Endothelial cell of umbilical vein (primary cell): ENCODE data around the gene DDR1. TPM values are rescaled to one million over a fixed set of nuclear protein-coding genes. Genes with fewer than 3 reads are reported as not detected.

Experiments used
- BruUV-seq: library from RNA; stranded (reverse); fragments of 400-500 nt; replicated peaks from 2 replicates; lab custom pipeline; 2021; lab: Mats Ljungman, UMichigan
- CTCF ChIA-PET: fragments of 300-600, 350-600 bp; sonication (Branson Sonifier 250); formaldehyde crosslinking; loops from one replicate; lab custom pipeline; 2021; ENCODE audit warnings: antibody characterized with exemption, inconsistent platforms; lab: Charles Lee
- POLR2A ChIA-PET: fragments of 300-600, 350-600 bp; sonication (Branson Sonifier 250); formaldehyde crosslinking; loops from one replicate; lab custom pipeline; 2021; ENCODE audit warnings: antibody characterized with exemption, inconsistent platforms; lab: Charles Lee
- DNase-seq: peaks from one replicate; pipeline ENCODE4 v3.0.0-alpha.2; 2011; ENCODE audit warnings: low read depth, low spot score
- FAIRE-seq: peaks from 2 replicates; lab custom pipeline; 2011; peaks lifted over from hg19 to GRCh38; lab: Jason Lieb, UNC
- H2AFZ ChIP-seq: 2 replicates; pipeline ENCODE4 v1.6.0; 2012; ENCODE audit warnings: low read depth, low read length, control low read depth, inconsistent platforms
- H3K27ac ChIP-seq: 2 replicates; pipeline ENCODE4 v1.5.1; 2011; ENCODE audit warnings: low read depth, mild to moderate bottlenecking, control low read depth, low read length, moderate library complexity; ENCODE audit not compliant: insufficient read depth
- H3K27me3 ChIP-seq, 2 experiments: 2 replicates each; pipeline versions ENCODE4 v1.6.0 to v1.6.1; 2011; ENCODE audit warnings: low read length in 2 of 2, mixed read lengths in 1 of 2; ENCODE audit not compliant: control insufficient read depth in 2 of 2, insufficient read depth in 2 of 2
- H3K36me3 ChIP-seq, 2 experiments: 2 replicates in 1 of 2; 3 replicates in 1 of 2; pipeline ENCODE4 v1.5.1; 2011; ENCODE audit warnings: low read length in 2 of 2, mild to moderate bottlenecking in 1 of 2, moderate library complexity in 1 of 2; ENCODE audit not compliant: control insufficient read depth in 2 of 2, insufficient read depth in 2 of 2; ENCODE audit errors: extremely low read depth in 1 of 2
- H3K4me1 ChIP-seq: 3 replicates; pipeline ENCODE4 v1.5.1; 2011; ENCODE audit warnings: mild to moderate bottlenecking, low read length; ENCODE audit not compliant: control insufficient read depth, insufficient read depth; ENCODE audit errors: extremely low read depth
- H3K4me2 ChIP-seq: 2 replicates; pipeline ENCODE4 v1.6.1; 2011; ENCODE audit warnings: low read length, control low read depth, mixed read lengths; ENCODE audit not compliant: insufficient read depth
- H3K4me3 ChIP-seq, 3 experiments: fragments of 200-600 bp in 1 of 3; sonication (generic), shearing (Covaris generic) in 1 of 3; replicated peaks in 1 of 3; 2 replicates each; pipeline ENCODE4 v1.5.1; 2011 to 2016; ENCODE audit warnings: control low read depth in 3 of 3, low read length in 3 of 3, mild to moderate bottlenecking in 2 of 3, inconsistent platforms in 1 of 3, low read depth in 1 of 3, moderate library complexity in 1 of 3; ENCODE audit not compliant: insufficient read depth in 1 of 3
- H3K79me2 ChIP-seq: 2 replicates; pipeline ENCODE4 v1.6.0; 2012; ENCODE audit warnings: low read length, inconsistent platforms; ENCODE audit not compliant: control insufficient read depth, insufficient read depth
- H3K9ac ChIP-seq: replicated peaks from 2 replicates; pipeline ENCODE3; 2011; ENCODE audit warnings: low read length, control low read depth; ENCODE audit not compliant: insufficient read depth; ENCODE audit errors: extremely low read depth
- H3K9me1 ChIP-seq: replicated peaks from 3 replicates; pipeline ENCODE4 v1.6.0; 2011; ENCODE audit warnings: mild to moderate bottlenecking, low read length; ENCODE audit not compliant: control insufficient read depth, insufficient read depth; ENCODE audit errors: extremely low read depth
- H3K9me3 ChIP-seq: replicated peaks from 2 replicates; pipeline ENCODE4 v1.5.1; 2012; ENCODE audit warnings: low read length, inconsistent platforms; ENCODE audit not compliant: control insufficient read depth, insufficient read depth
- H4K20me1 ChIP-seq: replicated peaks from 2 replicates; pipeline ENCODE3; 2011; ENCODE audit warnings: mild to moderate bottlenecking, low read length; ENCODE audit not compliant: control insufficient read depth, insufficient read depth; ENCODE audit errors: extremely low read depth
- CTCF ChIP-seq, 2 donors: IDR thresholded peaks; 1 replicate in 1 of 2; 2 replicates in 1 of 2; pipeline ENCODE4 v1.5.1; 2011; ENCODE audit warnings: low read length in 2 of 2, mild to moderate bottlenecking in 2 of 2, moderate library complexity in 2 of 2, control low read depth in 1 of 2, inconsistent platforms in 1 of 2, low read depth in 1 of 2; ENCODE audit not compliant: insufficient read depth in 1 of 2; ENCODE audit errors: extremely low read depth in 1 of 2
- EZH2 ChIP-seq: IDR thresholded peaks from 2 replicates; pipeline ENCODE4 v1.6.1; 2012; ENCODE audit warnings: borderline replicate concordance, low read depth, mild to moderate bottlenecking, moderate library complexity, low read length, inconsistent platforms; ENCODE audit not compliant: severe bottlenecking
- FOS ChIP-seq: IDR thresholded peaks from 2 replicates; pipeline ENCODE4 v1.6.1; 2011; ENCODE audit warnings: mild to moderate bottlenecking, low read length, moderate library complexity, borderline replicate concordance; ENCODE audit not compliant: insufficient read depth
- GATA2 ChIP-seq: IDR thresholded peaks from 2 replicates; pipeline ENCODE4 v1.7.0; 2011; ENCODE audit warnings: low read depth, mild to moderate bottlenecking, moderate library complexity, mixed read lengths, low read length; ENCODE audit not compliant: insufficient read length, insufficient read depth
- JUN ChIP-seq: IDR thresholded peaks from 2 replicates; pipeline ENCODE4 v1.6.1; 2011; ENCODE audit warnings: borderline replicate concordance, low read depth; ENCODE audit not compliant: insufficient read length, insufficient read depth
- MYC ChIP-seq: IDR thresholded peaks from one replicate; pipeline ENCODE4 v1.6.1; 2011; ENCODE audit warnings: mild to moderate bottlenecking, low read depth, low read length
- POLR2A ChIP-seq: IDR thresholded peaks from 2 replicates; pipeline ENCODE4 v1.6.1; 2012; ENCODE audit warnings: low read depth, mild to moderate bottlenecking, control low read depth, low read length
- POLR2AphosphoS5 ChIP-seq: IDR thresholded peaks from 2 replicates; pipeline ENCODE4 v1.6.1; 2012; ENCODE audit warnings: low read depth, mild to moderate bottlenecking, control low read depth, low read length, moderate library complexity; ENCODE audit not compliant: insufficient read depth
- dilution Hi-C: fragments of 300-500 bp; cut with MboI; formaldehyde crosslinking; loops from one replicate; pipeline ENCODE4 v1.15.0; 2019; ENCODE audit warnings: low sequenced_read_pairs; ENCODE audit not compliant: extremely low pct_ligation_motif_present
- intact Hi-C: fragments of 100-400 bp; cut with micrococcal nuclease; formaldehyde crosslinking; loops from one replicate; pipeline ENCODE4 v1.10.0; 2022
- polyA plus RNA-seq, 4 experiments: library from polyadenylated mRNA; depleted of rRNA in 3 of 4; stranded (reverse) in 3 of 4; unstranded in 1 of 4; fragments of >200 nt; gene quantifications; 2 replicates each; pipeline versions ENCODE4 v1.2.1 to v1.2.3, GENCODE V29; 2011 to 2012; ENCODE audit warnings: missing spikeins in 1 of 4
- total RNA-seq: library from RNA; stranded (reverse); gene quantifications from 2 replicates; pipeline ENCODE4 v1.2.3, GENCODE V29; 2021
- TF ChIP-seq, protein P1 (sequence below): IDR thresholded peaks from 2 replicates; pipeline ENCODE4 v1.6.1; 2011; ENCODE audit not compliant: insufficient read depth, insufficient read length

Gene DDR1
- total and polyA plus RNA-seq, 2 donors (not counting 3 experiments of a cell fraction or from before 2014, with no cell fraction given): 8.8 to 22.9 TPM

GRCh38 chr6:30881392-30882203 lies 2.7 kb upstream of the DDR1 start:
- H3K27ac ChIP-seq: no peak overlapping the region
- no peaks in the 10 kb centered on the region for H3K36me3 ChIP-seq
- FAIRE-seq: no peak
- ChIA-PET POLR2A (no interaction called here), CTCF (interaction anchor here (0.8 to 7.0 kb wide), 6 partner anchors 31 to 205 kb away, joined by 3 to 36 read pairs (median 3); no protein-coding TSS in a partner anchor)
- H2AFZ ChIP-seq: no peak overlapping the region
- peaks cover 12% of the 10 kb centered on the region for H3K4me1 ChIP-seq
- H3K4me2 ChIP-seq: no peak overlapping the region
- TF ChIP-seq EZH2 (no peak), JUN (no peak), CTCF (IDR thresholded peaks at IDR 0.05; ENCODE audit: extremely low read depth in 1 of 2, insufficient read depth in 1 of 2, low read depth in 1 of 2, low read length in 2 of 2) (no peak), MYC (no peak), POLR2A (no peak), FOS (no peak), GATA2 (no peak), POLR2AphosphoS5 (no peak)
- TF ChIP-seq, protein P1, sequence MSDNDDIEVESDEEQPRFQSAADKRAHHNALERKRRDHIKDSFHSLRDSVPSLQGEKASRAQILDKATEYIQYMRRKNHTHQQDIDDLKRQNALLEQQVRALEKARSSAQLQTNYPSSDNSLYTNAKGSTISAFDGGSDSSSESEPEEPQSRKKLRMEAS: no peak
- no TSS peak for BruUV-seq
- H3K79me2 ChIP-seq: no peaks in the 10 kb centered on the region
- no peak overlapping the region for H3K4me3 ChIP-seq
- H4K20me1 ChIP-seq: no peaks in the 10 kb centered on the region
- intact Hi-C loops (no loop called here), dilution Hi-C loops (loop anchor here (25.0 kb wide), 1 partner anchor 144 kb away; the partner anchor contains the start of genes FLOT1 and IER3)
- H3K27me3 ChIP-seq: peaks cover 0 to 2% of the 10 kb centered on the region in 2 experiments
- no peaks in the 10 kb centered on the region for H3K9me1 ChIP-seq
- H3K9me3 ChIP-seq: no peaks in the 10 kb centered on the region
- H3K9ac ChIP-seq: no peak overlapping the region
- no peak for DNase-seq
